GM19397 (cell line): ENCODE measurements around the gene MEGF8.

Source experiments
- ATAC-seq: cut with Tn5 transposase; IDR thresholded peaks from one replicate; pipeline ENCODE4 v1.9.1; 2021; ENCODE audit warnings: mild to moderate bottlenecking, moderate library complexity; ENCODE audit not compliant: unreplicated experiment

Gene MEGF8

DNA sequence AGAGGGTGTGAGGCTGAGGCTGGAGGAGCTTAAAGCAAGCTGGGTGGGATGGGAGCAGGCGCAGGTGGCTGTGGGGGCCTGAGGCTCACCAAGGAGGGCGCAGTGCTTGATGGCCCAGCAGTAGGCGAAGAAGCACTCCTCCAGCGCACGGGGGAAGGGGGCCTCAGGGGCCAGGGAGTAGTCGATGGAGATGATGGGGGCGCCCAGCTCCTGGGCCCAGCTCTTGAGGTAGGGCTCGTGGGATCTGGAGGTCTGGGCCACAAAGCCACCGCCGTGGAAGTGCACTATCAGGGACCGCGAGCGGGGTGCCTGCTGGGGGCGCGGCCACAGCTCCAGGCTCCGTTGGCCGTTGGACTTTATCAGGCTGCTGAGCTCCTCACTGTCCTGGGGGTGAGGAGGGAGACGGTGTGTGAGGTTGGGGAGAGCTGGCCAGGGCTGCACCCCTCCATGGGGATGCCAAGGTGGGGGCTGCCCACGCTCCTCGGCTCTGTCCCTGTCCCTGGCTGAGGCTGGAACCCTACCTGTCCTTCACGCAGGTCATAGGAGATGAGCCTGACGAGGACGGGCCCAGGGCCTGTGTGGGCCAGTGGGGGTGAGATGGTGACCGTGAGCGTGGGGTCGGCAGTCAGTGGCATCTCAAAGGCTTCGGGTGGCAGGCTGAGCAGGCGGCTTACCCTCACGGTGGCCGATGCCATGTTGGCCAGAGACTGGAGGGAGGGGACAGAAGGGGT lies 81.8 kb downstream of the MEGF8 start:
- no peak for ATAC-seq

DNA sequence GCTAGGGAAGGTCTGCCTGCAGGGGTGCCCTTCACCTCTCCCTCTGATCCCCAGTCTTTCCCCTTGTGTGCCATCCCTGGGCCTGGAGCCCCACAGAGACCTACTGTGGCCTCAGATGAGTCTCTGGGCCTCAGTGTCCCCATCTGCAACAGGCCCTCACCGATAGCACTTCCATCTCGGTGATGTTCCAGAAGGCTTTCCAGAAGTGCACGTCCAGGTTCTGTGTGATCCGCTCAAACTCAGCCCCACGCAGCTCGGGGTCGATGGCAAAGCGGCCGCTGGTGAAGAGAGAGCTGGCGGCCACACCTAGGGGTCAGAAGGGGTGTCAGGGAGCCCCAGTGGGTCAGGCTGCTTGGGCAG lies 82.4 kb downstream of the MEGF8 start:
- ATAC-seq: no peak

DNA sequence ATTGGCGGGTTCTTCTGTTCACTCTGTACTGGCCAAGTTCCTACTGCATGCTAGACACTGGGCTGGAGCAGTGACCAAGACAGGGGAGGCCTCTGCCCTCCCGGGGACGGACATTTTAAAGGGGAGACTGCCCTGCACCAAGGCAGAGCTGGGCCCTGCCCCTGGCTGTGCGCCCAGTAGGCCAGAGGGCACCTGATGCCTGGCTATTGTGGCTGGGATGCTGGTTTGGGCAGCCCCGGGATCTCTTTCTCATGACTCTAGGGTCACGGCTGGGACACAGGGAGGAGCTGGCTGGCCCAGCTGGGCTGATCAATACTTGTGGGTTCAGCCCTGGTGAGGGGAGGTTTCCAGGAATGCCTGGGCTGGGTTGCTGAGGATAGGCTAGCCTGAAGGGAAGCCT lies 84.0 kb downstream of the MEGF8 start:
- no peak for ATAC-seq

DNA sequence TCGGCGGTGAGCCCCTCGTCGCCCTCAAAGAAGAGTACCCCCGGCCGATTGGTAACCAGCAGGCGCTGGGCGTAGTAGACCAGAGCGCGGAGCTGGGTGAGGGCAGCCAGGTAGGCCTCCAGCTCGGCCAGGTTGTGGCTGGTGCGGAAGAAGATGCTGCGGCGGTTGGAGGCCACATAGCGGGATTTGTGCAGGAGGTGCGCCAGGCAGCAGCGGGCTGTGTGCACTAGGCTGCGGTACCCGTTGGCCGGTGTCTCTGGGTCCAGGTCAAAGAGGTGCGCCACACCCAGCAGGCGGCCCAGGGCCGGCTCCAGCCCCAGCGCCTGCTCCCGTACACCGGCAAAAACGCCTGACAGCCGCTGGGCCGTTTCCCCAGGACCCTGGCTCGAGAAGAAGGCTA lies 84.9 kb downstream of the MEGF8 start:
- ATAC-seq: no peak

DNA sequence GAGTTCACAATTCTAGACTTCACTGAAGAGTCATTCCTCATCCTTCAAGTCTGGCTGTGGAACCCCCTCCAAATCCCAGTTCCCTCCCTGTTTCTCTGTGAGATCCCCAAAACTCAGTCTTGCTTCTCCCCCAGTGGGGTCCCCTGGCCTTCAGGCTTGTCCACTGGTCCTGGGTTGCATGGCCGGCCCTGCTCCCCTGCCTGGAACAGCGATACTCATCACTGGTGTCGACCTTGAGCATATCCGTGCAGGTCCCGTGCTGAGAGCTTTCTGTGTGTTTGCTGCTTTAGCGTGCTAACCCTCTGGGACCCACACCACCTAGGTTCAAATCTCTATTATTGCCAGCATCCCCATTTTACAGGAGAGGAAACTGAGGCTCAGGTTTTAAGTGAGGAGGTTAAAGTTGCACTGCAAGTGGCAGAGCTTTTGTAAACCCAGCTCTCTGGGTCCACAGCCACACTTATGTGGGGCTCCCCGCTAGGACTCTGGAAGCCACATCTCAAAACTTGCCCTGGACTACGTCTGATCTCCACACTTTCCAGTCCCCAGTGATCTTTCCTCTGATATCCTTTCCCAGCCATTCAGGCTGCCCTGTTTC lies 86.2 kb downstream of the MEGF8 start:
- no peak for ATAC-seq

DNA sequence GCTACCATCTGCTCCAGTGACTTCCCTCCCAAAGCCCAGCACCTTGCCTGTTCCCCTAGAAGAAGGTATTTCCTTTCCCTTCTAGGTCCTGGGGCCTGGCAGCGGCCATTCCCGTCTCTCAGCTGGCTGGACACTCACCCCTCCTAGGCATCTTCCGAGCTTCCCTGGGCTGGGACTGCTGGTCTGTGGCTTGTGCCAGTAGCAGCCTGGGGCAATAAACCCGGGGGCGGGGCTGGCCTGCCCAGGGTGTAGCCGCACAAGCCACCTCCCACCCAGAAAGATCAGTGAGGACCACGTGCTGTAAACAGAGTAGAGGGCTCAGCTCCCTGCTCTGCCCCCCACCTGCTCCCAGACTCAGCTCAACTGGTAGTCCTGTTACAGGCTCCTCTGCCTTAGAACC lies 86.8 kb downstream of the MEGF8 start:
- no peak for ATAC-seq

DNA sequence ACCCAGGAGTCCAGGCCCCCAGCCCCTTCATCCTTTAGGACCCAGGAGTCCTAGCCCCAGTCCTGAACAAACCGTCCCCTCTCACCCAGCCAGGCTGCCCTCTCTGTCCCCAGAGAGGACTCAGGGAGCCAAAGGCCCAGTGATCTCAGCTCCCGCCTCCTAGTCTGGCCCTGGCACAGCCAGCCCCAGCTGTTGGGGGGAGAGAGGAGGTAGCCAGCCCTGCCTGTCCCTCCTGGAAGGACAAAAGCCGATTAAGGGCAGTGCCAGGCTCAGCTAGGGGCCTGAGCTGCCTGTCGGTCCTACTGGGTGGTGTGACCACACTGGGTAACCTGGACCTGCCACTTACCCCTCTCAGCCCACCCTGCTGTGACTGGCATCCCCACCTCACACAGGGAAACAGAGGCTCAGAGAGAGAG lies 87.2 kb downstream of the MEGF8 start:
- no peak for ATAC-seq

DNA sequence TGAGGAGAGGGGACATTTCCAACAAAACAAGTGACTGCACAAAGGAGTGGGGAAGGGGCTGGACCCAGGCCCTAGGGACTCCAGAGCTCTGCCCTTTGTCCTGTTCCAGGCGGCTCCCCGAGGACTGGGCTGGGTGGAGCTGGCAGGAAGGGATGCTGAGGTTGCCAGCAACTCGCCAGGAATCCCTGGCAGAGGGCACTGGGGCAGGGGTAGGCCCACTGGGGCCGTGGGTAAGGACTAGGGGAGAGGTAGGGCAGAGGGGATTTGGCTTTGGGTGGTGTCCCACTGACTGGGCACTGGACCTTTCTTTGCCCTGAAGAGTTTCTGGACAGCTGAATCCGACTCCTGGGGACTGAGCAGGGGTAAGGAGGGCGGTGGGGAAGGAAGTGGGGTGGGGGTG lies 93.9 kb downstream of the MEGF8 start:
- no peak for ATAC-seq

DNA sequence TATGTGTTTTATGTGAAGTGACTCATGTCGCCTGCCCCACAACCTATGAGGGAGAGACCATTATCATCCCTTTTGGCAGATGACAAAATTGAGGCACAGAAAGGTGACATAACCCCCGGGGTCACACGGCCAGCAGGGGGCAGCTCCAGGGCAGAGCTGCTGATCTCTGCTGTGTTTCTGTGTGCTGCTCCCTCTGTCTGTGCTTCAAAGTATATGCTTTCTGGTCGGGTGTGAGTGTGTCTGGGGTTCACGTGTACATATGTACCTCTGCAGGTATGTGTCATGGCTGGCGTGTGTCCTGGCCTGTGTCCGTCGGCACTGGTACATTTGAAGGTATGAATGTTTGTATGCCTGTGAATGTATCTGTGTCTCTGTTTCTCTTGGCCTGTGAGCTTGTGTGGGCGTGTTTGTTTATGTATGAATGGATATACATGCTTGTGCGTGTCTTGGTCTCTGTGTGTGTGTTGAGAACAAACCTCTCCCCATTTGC lies 94.7 kb downstream of the MEGF8 start:
- no peak for ATAC-seq

DNA sequence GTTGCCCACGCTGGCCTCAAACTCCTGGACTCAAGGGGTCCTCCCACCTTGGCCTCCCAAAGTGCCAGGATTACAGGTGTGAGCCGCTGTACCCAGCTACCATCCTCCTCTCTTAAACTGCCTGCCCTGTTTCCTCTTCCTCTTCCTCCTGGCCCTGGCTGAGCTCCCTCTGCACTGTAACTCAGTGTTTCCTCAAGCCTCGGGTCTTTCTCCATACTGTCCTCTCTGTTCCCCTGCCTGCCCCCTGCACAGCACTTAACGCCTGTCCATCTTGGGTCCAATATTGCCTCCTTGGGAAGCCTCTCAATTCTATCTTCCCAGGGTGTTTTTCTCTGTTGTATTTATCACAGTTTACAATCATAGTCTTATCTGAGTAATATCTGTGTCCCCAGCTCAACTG lies 95.7 kb downstream of the MEGF8 start:
- ATAC-seq: no peak

DNA sequence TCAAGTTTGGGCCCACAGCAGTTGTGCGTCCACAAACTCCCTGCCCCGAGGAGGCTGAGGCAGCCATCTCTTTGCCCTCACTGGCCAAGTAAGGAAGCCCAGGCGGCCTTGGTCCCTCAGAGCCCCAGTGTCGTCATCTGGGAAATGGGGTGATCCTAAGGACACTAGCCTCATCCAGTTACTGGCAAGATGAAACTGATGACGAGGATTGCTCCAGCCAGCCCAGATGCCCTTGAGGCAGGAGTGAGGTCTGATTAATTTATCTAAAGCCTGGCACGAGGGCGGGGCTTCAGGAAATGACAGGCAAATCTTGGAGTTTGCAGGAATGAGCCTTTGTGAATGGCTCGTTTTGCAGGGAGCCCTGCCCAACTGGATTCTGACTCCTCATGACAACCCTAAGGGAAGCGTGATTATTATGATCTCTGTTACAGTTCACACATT lies 96.2 kb downstream of the MEGF8 start:
- no peak for ATAC-seq

DNA sequence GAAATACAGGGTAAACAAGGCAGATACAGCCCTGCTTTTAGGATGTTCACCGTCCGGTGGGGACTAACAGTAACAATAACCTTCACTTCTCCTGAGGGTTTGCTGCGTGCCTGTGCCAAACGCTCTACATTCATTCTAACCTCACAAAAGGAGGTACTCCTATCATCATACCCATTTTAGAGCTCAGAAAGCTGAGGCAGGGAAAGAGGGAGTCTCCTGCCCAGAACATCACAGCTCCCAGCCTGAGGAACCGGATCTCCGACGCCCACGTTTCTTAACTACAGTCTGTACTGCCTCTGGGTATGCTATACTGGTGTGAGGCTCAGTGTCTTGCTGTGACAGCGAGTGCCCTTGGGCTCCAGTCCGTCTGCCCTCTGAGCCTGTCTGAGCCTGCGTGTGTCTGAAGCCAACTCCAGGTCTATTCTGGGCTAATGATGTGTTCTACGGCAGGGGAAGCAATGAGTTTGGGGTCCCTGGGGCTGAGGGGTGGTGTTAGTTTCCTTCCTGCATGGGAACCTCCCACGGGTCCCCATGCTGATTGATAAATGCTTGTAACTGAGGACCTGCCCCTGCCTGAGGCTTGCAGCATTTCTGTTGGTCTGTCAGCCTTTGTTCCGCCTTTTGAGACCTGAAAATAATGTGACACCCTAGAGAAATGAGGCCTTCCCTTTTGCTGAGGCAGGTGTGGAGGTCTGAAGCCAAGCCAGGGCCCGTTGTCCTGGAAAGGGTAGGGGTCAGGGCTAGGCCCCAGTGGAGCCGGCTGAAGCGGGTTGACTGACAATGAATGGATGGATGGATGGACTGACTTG lies 96.9 kb downstream of the MEGF8 start:
- ATAC-seq: no peak

DNA sequence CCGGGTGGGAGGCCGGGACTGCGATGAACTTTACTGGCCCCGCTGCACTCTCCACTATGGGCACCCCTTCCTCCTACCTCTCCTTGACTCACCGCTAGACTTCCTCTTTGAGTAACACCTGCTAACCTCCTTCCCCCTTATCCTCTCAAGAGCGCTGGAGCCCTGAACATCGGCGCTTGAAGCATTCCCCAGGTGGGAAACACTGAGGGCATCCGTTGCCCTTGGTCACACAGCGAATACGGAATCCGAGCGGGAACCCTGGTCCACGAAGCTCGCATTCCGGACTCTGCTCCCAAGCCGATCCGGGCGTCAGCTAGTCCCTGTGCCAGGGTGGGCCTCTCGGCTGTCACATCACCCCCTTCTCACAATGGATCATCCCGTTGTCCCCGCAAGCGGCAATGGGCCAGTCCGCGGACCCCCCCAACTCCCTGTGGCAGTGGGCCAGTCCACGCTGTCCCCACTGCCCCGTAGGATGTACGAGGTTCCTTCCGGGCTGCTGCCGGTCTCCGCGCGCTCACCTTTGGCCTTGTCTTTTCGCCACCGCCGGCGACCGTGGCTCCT lies 97.5 kb downstream of the MEGF8 start:
- ATAC-seq: peak; percentile 44

DNA sequence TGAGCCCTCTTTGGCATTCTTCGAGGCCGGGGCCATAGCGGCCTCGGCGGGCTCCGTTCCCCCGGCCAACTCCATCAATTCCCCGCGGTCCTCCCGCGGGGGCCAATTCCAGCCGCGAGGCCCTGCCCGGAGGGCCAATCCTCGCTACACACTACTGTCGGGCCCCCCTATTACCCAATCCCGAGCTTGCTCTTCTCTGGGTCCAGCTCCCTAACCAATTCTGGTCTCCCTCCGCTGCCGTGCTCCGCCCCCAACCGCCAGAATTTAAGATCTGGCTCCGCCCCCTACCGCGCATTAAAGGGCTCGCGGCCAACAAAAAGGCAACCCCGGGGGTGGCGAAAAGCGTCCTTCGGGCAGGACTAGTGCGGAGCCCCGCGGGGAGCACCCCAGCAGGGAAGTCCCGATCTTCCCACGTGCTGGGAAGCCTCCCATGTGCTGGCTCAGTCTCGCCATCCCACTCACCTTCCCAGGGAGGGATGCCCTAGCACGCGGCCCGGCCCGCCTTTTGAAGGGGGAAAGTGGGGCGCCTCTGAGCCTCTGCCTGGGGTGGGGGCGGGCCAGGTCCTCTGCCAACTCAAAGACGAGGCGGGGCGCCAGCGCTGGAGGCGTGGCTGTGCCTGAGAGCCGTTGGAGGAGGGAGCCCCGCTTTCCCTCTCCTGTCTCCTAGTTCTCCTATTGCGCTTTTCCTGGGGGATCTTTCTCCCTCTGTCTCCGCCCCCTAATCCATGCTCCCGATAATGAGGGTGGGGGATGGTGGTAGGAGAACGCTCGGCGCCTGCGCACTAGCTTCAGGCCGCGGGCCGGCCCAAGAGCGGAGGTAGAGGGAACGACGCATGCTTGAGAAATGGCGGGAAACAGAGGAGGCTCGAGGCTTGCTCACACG lies 98.3 kb downstream of the MEGF8 start:
- ATAC-seq: peak; percentile 80

DNA sequence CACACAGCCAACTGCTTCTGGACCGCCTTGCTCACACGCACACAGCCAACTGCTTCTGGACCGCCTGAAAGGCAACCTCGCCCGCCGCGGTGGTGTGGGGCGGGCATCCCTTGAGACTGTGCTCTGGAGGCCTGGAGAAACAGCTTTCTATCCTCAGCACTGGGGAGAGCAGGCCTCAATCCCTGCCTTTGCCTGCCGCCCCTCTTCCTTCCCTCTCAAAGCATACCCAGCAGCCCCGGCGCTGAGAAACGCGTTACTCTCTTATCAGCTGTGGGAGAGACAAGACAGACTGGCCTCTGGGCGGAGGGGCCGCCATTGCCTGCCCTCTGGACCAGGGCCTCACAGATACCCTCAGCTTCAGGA lies 98.9 kb downstream of the MEGF8 start:
- ATAC-seq: no peak

DNA sequence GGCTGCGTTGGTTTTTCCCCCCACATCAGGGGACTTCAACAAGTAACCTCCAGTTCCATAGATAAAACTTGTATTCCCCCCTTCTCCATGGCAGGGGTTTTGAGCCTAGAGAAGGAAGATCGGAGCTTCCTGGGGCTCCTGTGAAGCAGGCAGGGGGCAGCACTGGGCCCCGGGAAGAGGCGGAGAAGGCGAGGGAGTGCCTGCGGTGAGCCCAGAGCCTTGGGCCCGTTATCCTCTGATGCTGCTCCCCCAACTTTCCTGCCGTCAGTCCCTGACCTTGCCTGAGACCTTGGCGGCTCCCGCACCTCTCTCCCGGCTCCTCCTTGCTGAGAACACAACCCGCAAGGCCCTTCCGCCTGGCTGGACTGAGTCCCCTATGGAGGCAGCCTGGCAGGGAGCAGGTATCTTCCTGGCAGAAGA lies 99.3 kb downstream of the MEGF8 start:
- no peak for ATAC-seq

DNA sequence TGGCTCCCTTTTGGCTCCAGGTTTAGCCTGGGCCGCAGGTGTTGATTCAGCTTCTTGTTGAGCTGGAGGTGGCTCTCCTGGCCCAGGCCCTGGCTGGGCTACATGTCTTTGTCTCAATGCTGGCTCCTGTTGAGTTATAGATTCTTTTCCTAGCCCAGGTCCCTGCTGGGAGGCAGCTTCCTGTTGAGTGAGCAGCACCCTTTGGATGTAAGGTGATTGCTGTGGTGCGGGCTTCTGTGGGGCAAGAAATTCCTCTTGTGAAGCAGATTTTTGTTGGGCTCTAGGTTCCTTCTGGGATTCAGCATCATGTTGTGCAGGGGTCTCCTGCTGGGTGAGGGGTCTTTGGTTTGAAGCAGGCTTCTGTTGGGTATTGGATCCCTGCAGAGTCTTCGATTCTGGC lies 101.2 kb downstream of the MEGF8 start:
- no peak for ATAC-seq

DNA sequence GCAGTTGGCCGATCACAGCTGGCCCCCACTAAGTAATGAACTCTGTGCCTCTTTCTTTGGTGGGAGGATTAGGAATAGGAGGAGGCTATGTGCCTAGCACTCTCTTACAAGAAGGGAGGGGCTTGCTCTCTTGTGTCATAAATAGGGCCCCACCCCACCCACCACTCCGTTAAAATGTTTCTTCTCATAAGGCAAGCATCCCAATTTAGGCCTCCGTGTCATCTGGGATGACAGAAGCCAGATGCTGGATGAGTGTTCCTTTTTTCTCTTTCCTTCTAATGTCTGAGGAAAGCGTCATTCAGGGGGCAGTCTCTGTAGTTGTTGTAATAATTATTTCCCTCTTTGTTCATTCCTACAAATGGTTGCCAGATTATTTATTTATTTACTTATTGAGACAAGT lies 101.9 kb downstream of the MEGF8 start, which contains the start of gene LIPE:
TSS of gene LIPE (minus strand) at position 76 of the 400 bp plus-strand sequence. CDS start 239 bp downstream, outside the sequence.
- ATAC-seq: no peak
